ENCODE measurements around the gene PTPRK.

DNA sequence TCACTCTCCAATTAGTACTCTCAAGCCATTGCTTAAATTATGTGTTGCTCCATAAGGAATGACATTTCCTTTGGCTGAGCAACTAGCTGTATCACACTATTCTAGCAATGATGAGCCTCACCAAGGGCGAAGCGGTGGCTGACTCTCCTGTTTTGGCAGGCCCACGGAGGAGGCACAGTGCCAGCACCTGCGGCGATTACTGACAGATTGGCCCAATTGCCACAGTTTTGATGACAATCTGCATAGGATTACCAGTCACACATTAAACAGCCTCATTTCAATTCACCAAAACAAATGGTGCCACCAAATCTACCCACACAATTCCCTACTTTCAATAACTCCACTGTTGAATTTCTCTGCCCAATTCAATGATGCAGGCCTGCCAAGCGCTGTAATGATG, 286.9 kb downstream of the PTPRK start:
- TF ChIP-seq EP300 (IDR thresholded peaks at IDR 0.05) (no peak), POLR2AphosphoS5 (IDR thresholded peaks at IDR 0.05) (no peak), POLR2A (IDR thresholded peaks at IDR 0.05) (no peak)
- TF ChIP-seq, protein P1, sequence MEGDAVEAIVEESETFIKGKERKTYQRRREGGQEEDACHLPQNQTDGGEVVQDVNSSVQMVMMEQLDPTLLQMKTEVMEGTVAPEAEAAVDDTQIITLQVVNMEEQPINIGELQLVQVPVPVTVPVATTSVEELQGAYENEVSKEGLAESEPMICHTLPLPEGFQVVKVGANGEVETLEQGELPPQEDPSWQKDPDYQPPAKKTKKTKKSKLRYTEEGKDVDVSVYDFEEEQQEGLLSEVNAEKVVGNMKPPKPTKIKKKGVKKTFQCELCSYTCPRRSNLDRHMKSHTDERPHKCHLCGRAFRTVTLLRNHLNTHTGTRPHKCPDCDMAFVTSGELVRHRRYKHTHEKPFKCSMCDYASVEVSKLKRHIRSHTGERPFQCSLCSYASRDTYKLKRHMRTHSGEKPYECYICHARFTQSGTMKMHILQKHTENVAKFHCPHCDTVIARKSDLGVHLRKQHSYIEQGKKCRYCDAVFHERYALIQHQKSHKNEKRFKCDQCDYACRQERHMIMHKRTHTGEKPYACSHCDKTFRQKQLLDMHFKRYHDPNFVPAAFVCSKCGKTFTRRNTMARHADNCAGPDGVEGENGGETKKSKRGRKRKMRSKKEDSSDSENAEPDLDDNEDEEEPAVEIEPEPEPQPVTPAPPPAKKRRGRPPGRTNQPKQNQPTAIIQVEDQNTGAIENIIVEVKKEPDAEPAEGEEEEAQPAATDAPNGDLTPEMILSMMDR (IDR thresholded peaks at IDR 0.05): no peak

All from suprapubic skin (tissue), 4 donors.